Uterus (tissue), 4 donors: ENCODE data around the gene RBM14. TPM values are rescaled to one million over a fixed set of nuclear protein-coding genes. Genes with fewer than 3 reads are reported as not detected.

ENCODE experiments used
- DNase-seq, 2 donors: peaks; one replicate each; pipeline ENCODE4 v3.0.0-alpha.2; 2019 to 2020
- H3K27ac ChIP-seq, 2 donors: fragments of 200-600 bp; sonication (generic); 1 replicate in 1 of 2; 2 replicates in 1 of 2; pipeline ENCODE4 v1.5.1; 2016 to 2018
- H3K27me3 ChIP-seq, 2 donors: fragments of 200-600 bp; sonication (generic); one replicate each; pipeline ENCODE4 v1.5.1; 2018 to 2019; ENCODE audit warnings: control low read depth in 1 of 2
- H3K36me3 ChIP-seq, 2 donors: fragments of 200-600 bp; sonication (generic); one replicate each; pipeline ENCODE4 v1.5.1; 2019; ENCODE audit warnings: control low read depth in 1 of 2
- H3K4me1 ChIP-seq, 2 donors: fragments of 200-600 bp; sonication (generic); one replicate each; pipeline ENCODE4 v1.5.1; 2018 to 2019; ENCODE audit warnings: control low read depth in 1 of 2
- H3K4me3 ChIP-seq, 2 donors: fragments of 200-600 bp; sonication (generic); 1 replicate in 1 of 2; 2 replicates in 1 of 2; pipeline ENCODE4 v1.5.1; 2018 to 2019; ENCODE audit warnings: mild to moderate bottlenecking in 1 of 2
- H3K9me3 ChIP-seq, 2 donors: fragments of 200-600 bp; sonication (generic); one replicate each; pipeline ENCODE4 v1.5.1; 2019; ENCODE audit warnings: control low read depth in 1 of 2
- CTCF ChIP-seq, 4 experiments: fragments of 200-600 bp in 2 of 4; fragments of 450-650 bp in 2 of 4; sonication (generic) in 2 of 4; IDR thresholded peaks; one replicate each; pipeline ENCODE4 v1.5.1; 2016 to 2019; ENCODE audit warnings: antibody characterized with exemption in 4 of 4, mild to moderate bottlenecking in 2 of 4, moderate library complexity in 1 of 4
- POLR2A ChIP-seq, 2 donors: fragments of 450-650 bp; IDR thresholded peaks; one replicate each; pipeline ENCODE4 v1.6.1; 2016; ENCODE audit warnings: antibody characterized with exemption in 2 of 2, mild to moderate bottlenecking in 1 of 2, moderate library complexity in 1 of 2
- intact Hi-C: fragments of 100-400 bp; cut with DNase I; formaldehyde crosslinking; loops from one replicate; pipeline ENCODE4 v1.15.1; 2023; ENCODE audit warnings: low total_unique reads
- total RNA-seq, 4 donors: library from RNA; depleted of rRNA in 3 of 4; stranded (reverse); fragments of >200 nt in 3 of 4; gene quantifications; one replicate each; pipeline versions ENCODE4 v1.1.0 to v1.2.4, GENCODE V29; 2014 to 2023
- donor health status: DM: yes; HTN: yes; CAD: no.

The RBM14 gene
- total RNA-seq, 4 donors from 2014 or later = 15.1 to 86.4 (median 53.2) TPM

- no peaks in the 10 kb centered on the region for H3K36me3 ChIP-seq
- H3K27ac ChIP-seq = peak overlapping the region; percentile 83
- peak overlapping the region; percentile 59 to 63 for H3K4me3 ChIP-seq
- TF ChIP-seq CTCF (IDR thresholded peaks at IDR 0.05) (no peak), POLR2A (IDR thresholded peaks at IDR 0.05) (no peak)
- intact Hi-C loops = no loop called here
- H3K4me1 ChIP-seq = peaks cover 0 to 8% of the 10 kb centered on the region in 2 donors
- no peak for DNase-seq
- H3K27me3 ChIP-seq = no peaks in the 10 kb centered on the region
- H3K9me3 ChIP-seq = no peaks in the 10 kb centered on the region
These were observed 23.2 kb upstream of the RBM14 start for GRCh38 chr11:66593303-66593635.

- H3K27me3 ChIP-seq = no peaks in the 10 kb centered on the region
- H3K36me3 ChIP-seq = no peaks in the 10 kb centered on the region
- no peak for DNase-seq
- H3K4me1 ChIP-seq = peaks cover 0 to 8% of the 10 kb centered on the region in 2 donors
- H3K4me3 ChIP-seq = peak overlapping the region; percentile 59 to 63
- intact Hi-C loops = no loop called here
- no peak for TF ChIP-seq POLR2A (IDR thresholded peaks at IDR 0.05)
- H3K27ac ChIP-seq = peak overlapping the region; percentile 83
- no peaks in the 10 kb centered on the region for H3K9me3 ChIP-seq
These were observed 22.8 kb upstream of the RBM14 start for GRCh38 chr11:66593650-66594049.

GRCh38 chr11:66595245-66595904 is 21.1 kb upstream of the RBM14 start:
- no peak overlapping the region for H3K27ac ChIP-seq
- no peak for DNase-seq
- peaks cover 0 to 8% of the 10 kb centered on the region in 2 donors for H3K4me1 ChIP-seq

DNA sequence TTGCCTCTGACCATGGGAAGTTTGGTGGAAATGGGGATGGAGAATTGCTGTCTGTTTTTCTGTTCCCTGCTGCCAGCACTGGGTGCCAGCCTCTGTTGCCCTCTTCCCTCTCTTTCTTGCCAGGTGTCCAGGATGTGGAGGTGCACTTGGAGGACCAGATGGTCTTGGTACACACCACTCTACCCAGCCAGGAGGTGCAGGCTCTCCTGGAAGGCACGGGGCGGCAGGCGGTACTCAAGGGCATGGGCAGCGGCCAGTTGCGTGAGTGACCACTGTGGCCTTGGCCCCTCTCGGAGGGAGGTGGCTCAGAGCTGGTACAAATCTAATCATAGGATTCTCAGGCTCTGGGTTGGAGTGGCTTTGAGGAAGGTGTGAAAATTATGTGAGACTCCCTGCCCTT is 17.4 kb upstream of the RBM14 start:
- intact Hi-C loops = no loop called here
- H3K36me3 ChIP-seq = no peaks in the 10 kb centered on the region
- H3K4me3 ChIP-seq = no peak overlapping the region
- no peaks in the 10 kb centered on the region for H3K27me3 ChIP-seq
- no peak overlapping the region for H3K27ac ChIP-seq
- TF ChIP-seq POLR2A (IDR thresholded peaks at IDR 0.05) = no peak
- no peak for TF ChIP-seq CTCF (IDR thresholded peaks at IDR 0.05)
- H3K4me1 ChIP-seq = peaks cover 0 to 1% of the 10 kb centered on the region in 2 donors
- no peak for DNase-seq
- no peaks in the 10 kb centered on the region for H3K9me3 ChIP-seq

More at GRCh38 chr11:66595245-66595904, 21.1 kb upstream of the RBM14 start:
- Histone ChIP-seq H3K27me3 (no peaks in the 10 kb centered on the region), H3K4me3 (no peak overlapping the region), H3K36me3 (no peaks in the 10 kb centered on the region), H3K9me3 (no peaks in the 10 kb centered on the region)
- TF ChIP-seq CTCF (IDR thresholded peaks at IDR 0.05) (no peak), POLR2A (IDR thresholded peaks at IDR 0.05) (no peak)
- intact Hi-C loops = no loop called here

DNA sequence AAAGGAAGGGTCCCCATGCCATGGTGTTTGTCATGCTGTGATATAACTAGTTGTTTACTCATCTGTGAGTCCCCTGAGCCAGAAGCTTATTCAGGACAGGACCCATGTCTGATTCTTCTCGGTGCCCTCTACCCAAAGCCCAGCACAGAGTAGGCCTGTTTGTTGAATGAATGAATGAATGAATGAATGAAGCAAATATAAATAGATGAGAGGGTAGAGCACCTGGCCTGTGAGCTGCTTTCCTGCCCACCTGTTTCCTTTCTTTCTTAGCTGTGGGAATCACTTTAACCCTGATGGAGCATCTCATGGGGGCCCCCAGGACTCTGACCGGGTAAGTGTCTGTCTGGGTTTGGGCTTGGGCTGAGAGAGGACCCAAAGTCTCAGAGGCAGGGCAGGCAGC is 16.2 kb upstream of the RBM14 start:
- no peak overlapping the region for H3K27ac ChIP-seq

More for the DNA sequence above, 16.2 kb upstream of the RBM14 start:
- H3K4me1 ChIP-seq = no peaks in the 10 kb centered on the region
- intact Hi-C loops = no loop called here
- DNase-seq = no peak
- H3K27me3 ChIP-seq = no peaks in the 10 kb centered on the region
- H3K36me3 ChIP-seq = no peaks in the 10 kb centered on the region
- TF ChIP-seq CTCF (IDR thresholded peaks at IDR 0.05) (no peak), POLR2A (IDR thresholded peaks at IDR 0.05) (no peak)
- no peak overlapping the region for H3K4me3 ChIP-seq
- H3K9me3 ChIP-seq = no peaks in the 10 kb centered on the region
